Neuron (in vitro differentiated cells): ENCODE measurements around the gene ACADM.
"Not testable (repeated sequence)": the region's sequence is repeated elsewhere in the genome, so short reads cannot be mapped to it uniquely, and the experiment has no call there.

Source experiments
- H2AFZ ChIP-seq: one replicate; pipeline ENCODE4 v1.6.1; 2013; ENCODE audit warnings: low read depth, mild to moderate bottlenecking, inconsistent platforms, low read length, moderate library complexity
- H3K27me3 ChIP-seq: one replicate; pipeline ENCODE4 v1.6.1; 2013; ENCODE audit warnings: low read length; ENCODE audit not compliant: insufficient read depth
- H3K36me3 ChIP-seq: one replicate; pipeline ENCODE4 v1.6.1; 2013; ENCODE audit warnings: low read length; ENCODE audit not compliant: insufficient read depth
- H3K4me1 ChIP-seq: one replicate; pipeline ENCODE4 v1.6.1; 2013; ENCODE audit warnings: low read length; ENCODE audit not compliant: insufficient read depth
- H3K4me3 ChIP-seq: 2 replicates; pipeline ENCODE4 v1.5.1; 2013; ENCODE audit warnings: mild to moderate bottlenecking, low read length, moderate library complexity
- H3K9me3 ChIP-seq: one replicate; pipeline ENCODE4 v1.6.1; 2013; ENCODE audit warnings: low read length

ACADM gene

DNA sequence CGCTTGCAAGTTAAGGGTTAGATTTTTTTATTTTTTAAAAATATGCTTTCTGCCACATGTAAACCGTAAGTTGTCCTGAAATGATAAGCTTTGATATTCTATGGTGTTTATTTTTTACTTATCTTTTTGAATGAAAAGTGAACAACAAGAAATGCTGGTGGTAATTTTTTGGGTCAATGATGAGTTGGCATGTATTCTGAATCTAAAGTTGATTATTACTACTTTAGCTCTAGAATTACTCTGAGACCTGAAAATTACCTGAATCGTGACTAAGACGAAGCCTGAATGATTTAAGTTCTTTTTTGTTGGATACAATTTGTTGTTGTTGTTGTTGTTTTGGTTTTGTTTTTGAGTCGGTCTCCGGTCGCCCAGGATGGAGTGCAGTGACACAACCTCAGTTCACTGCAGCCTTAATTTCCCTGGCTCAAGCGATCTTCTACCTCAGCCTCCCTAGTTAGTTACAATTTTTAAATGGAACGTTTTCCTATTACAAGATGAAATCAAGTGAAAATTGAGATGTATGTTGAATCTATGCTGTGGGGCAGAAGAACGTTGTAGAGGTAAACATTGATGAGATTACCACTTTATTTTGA lies 62.5 kb downstream of the ACADM start:
- Histone ChIP-seq H3K4me3 (peak overlapping the region; percentile 77), H3K27me3 (no peaks in the 10 kb centered on the region), H2AFZ (no peak overlapping the region), H3K36me3 (peaks cover 36% of the 10 kb centered on the region), H3K4me1 (peaks cover 31% of the 10 kb centered on the region), H3K9me3 (no peaks in the 10 kb centered on the region)

DNA sequence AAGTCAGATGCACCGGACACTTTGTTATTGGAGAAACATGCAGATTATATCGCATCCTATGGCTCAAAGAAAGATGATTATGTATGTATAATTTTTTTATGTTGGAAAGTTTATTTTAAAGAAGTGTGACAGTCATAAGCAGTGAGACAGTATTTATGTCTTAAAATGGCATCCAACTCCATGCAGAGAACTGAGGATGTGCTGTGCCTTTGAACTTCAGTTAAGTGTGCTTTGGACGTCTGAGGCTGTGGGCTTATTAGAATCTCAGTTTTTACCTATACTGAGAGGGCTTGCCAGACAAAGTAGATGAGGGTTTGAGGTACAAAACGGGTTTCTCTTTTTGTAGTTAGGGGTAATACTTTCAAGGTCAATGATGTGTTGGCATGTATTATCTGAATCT lies 63.0 kb downstream of the ACADM start:
- Histone ChIP-seq H3K4me1 (peaks cover 31% of the 10 kb centered on the region), H3K4me3 (peak overlapping the region; percentile 77), H3K9me3 (no peaks in the 10 kb centered on the region), H3K27me3 (no peaks in the 10 kb centered on the region), H3K36me3 (peaks cover 41% of the 10 kb centered on the region), H2AFZ (no peak overlapping the region)

GRCh38 chr1:75789988-75790387 lies 65.5 kb downstream of the ACADM start:
- peaks cover 31% of the 10 kb centered on the region for H3K4me1 ChIP-seq
- no peaks in the 10 kb centered on the region for H3K27me3 ChIP-seq
- peaks cover 64% of the 10 kb centered on the region for H3K36me3 ChIP-seq
- H3K4me3 ChIP-seq, result no peak overlapping the region
- no peaks in the 10 kb centered on the region for H3K9me3 ChIP-seq
- no peak overlapping the region for H2AFZ ChIP-seq

DNA sequence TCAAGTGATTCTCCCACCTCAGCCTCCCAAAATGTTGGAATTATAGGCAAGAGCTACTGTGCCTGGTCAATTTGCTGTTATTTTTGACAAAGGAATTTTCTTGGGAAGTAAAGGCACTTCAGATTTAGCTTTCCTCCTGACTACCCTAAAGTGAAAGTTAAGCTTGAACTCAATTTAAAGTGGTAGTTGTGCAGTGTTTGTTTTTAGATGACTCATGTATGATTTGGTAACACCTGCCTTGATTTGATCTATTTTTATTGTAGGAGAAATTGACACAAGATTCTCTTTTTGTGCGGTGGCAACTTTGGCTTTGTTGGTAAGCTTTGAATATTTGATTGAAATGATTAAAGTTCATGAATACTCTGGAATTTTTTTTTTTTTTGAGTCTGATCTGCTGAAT lies 66.5 kb downstream of the ACADM start:
- Histone ChIP-seq H3K4me1 (peaks cover 28% of the 10 kb centered on the region), H3K27me3 (no peaks in the 10 kb centered on the region), H3K36me3 (peaks cover 74% of the 10 kb centered on the region), H3K4me3 (no peak overlapping the region), H2AFZ (no peak overlapping the region), H3K9me3 (peaks cover 2% of the 10 kb centered on the region)

DNA sequence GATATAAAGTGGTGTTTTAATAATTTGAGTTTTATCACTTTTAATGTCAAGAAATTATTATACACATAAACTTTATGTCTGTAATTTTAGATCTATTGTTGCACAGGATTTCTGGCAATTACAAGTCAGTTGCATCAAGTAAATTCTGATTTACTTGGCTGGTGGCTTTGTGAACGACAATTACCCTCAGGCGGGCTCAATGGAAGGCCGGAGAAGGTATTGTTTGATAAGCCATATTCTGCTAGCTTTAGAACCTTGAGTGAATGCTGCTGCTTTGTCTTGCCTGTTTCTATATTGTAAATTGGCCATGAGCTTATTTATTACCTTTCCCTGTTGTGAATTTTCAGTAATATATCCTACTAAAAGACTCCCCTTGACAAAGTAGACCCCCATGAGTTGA lies 67.6 kb downstream of the ACADM start:
- H3K36me3 ChIP-seq, result peaks cover 81% of the 10 kb centered on the region
- H2AFZ ChIP-seq, result no peak overlapping the region
- no peak overlapping the region for H3K4me3 ChIP-seq
- H3K27me3 ChIP-seq, result no peaks in the 10 kb centered on the region
- H3K9me3 ChIP-seq, result peaks cover 2% of the 10 kb centered on the region
- peaks cover 24% of the 10 kb centered on the region for H3K4me1 ChIP-seq

- Histone ChIP-seq H3K4me3 (no peak overlapping the region), H3K9me3 (peaks cover 2% of the 10 kb centered on the region), H3K27me3 (no peaks in the 10 kb centered on the region), H3K36me3 (peaks cover 73% of the 10 kb centered on the region), H2AFZ (no peak overlapping the region), H3K4me1 (peaks cover 2% of the 10 kb centered on the region)
Measured at GRCh38 chr1:75794382-75794781, 69.9 kb downstream of the ACADM start.

GRCh38 chr1:75795703-75796193 lies 71.2 kb downstream of the ACADM start:
- Histone ChIP-seq H3K4me3 (no peak overlapping the region), H3K4me1 (no peaks in the 10 kb centered on the region), H3K27me3 (no peaks in the 10 kb centered on the region), H3K9me3 (peaks cover 2% of the 10 kb centered on the region), H3K36me3 (peaks cover 61% of the 10 kb centered on the region), H2AFZ (no peak overlapping the region)

- Histone ChIP-seq H3K4me1 (no peaks in the 10 kb centered on the region), H3K9me3 (peaks cover 2% of the 10 kb centered on the region), H3K27me3 (no peaks in the 10 kb centered on the region), H3K36me3 (peaks cover 53% of the 10 kb centered on the region), H2AFZ (no peak within 1 kb of the TSS), H3K4me3 (no peak within 1 kb of the TSS)
Measured at GRCh38 chr1:75796376-75797272, 72.1 kb downstream of the ACADM start, which contains the start of gene MSH4. Gene MSH4, plus strand, starts transcription at chr1:75796882. Its CDS starts 104 bp downstream, at chr1:75796986.

GRCh38 chr1:75797273-75797588 lies 72.7 kb downstream of the ACADM start:
- H3K9me3 ChIP-seq, result peaks cover 2% of the 10 kb centered on the region
- no peaks in the 10 kb centered on the region for H3K4me1 ChIP-seq
- H2AFZ ChIP-seq, result no peak overlapping the region
- H3K4me3 ChIP-seq, result no peak overlapping the region
- H3K36me3 ChIP-seq, result peaks cover 47% of the 10 kb centered on the region
- H3K27me3 ChIP-seq, result no peaks in the 10 kb centered on the region

DNA sequence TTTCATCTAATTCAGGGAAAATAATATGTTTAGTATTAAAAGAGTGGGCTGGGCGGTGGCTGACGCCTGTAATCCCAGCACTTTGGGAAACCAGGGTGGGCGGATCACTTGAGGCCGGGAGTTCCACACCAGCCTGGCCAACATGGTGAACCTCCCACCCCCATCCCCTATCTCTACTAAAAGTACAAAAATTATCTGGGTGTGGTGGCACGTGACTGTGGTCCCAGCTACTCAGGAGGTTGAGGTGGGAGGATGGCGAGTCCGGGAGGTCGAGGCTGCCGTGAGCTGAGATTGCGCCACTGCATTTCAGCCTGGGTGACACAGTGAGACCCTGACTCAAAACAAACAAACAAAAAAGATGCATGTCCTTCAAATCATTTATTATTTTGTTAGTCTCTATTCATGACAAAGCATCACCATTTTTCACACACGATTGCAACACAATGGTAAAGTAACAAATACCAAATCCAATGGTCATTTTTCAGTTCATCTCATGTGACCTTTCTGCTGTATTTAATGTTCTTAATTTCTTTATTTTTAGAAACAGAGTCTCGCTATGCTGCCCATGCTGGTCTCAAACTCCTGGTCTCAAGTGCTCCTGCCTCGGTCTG lies 73.2 kb downstream of the ACADM start:
- Histone ChIP-seq H3K27me3 (no peaks in the 10 kb centered on the region), H3K36me3 (peaks cover 42% of the 10 kb centered on the region), H3K9me3 (peaks cover 2% of the 10 kb centered on the region), H3K4me3 (no peak overlapping the region), H2AFZ (no peak overlapping the region), H3K4me1 (no peaks in the 10 kb centered on the region)

DNA sequence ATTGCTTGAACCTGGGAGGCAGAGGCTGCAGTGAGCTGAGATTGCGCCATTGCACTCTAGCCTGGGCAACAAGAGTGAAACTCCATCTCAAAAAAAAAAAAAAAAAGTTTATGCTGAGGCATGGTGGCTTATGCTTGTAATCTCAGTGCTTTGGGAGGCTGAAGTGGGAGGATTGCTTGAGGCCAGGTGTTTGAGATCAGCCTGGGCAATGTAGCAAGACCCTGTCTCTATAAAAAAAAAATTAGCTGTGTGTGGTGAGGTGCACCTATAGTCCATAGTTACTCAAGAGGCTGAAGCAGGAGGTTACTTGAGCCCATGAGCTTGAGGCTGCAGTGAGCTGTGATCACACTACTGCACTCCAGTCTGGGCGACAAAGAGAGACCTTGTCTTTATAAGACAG lies 77.0 kb downstream of the ACADM start:
- not testable (repeated sequence) for H3K27me3 ChIP-seq, H3K4me1 ChIP-seq, H3K4me3 ChIP-seq, H2AFZ ChIP-seq, H3K36me3 ChIP-seq, H3K9me3 ChIP-seq

DNA sequence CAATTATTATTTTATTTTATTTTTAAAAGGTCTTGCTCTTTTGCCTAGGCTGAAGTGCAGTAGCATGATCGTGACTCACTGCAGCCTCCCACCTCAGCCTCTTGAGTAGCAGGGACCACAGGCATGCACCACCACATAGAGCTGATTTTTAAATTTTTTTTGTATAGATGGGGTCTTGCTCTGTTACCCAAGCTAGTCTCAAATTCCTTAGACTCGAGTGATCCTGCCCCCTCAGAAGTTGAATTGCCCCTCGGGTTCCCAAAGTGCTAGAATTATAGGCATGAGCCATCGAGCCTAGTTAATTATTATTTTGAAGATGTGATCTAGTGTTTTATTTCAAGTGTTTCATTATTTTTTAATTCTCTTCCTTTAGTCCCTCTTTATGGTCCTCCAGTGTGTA lies 84.4 kb downstream of the ACADM start:
- no peak overlapping the region for H2AFZ ChIP-seq
- H3K36me3 ChIP-seq, result no peaks in the 10 kb centered on the region
- H3K27me3 ChIP-seq, result no peaks in the 10 kb centered on the region
- no peaks in the 10 kb centered on the region for H3K9me3 ChIP-seq
- H3K4me3 ChIP-seq, result no peak overlapping the region
- H3K4me1 ChIP-seq, result no peaks in the 10 kb centered on the region

- not testable (repeated sequence) for H3K27me3 ChIP-seq, H3K9me3 ChIP-seq, H3K4me3 ChIP-seq, H2AFZ ChIP-seq, H3K4me1 ChIP-seq, H3K36me3 ChIP-seq
Measured at GRCh38 chr1:75810113-75810512, 85.6 kb downstream of the ACADM start.
